Ishikawa (cell line): ENCODE results near the gene CETP.

ENCODE experiments used
- CEBPB ChIP-seq: IDR thresholded peaks from 2 replicates; pipeline ENCODE4 v1.6.1; 2012
- CREB1 ChIP-seq: IDR thresholded peaks from 2 replicates; pipeline ENCODE4 v1.6.1; 2012; ENCODE audit warnings: low read depth
- EGR1 ChIP-seq: IDR thresholded peaks from 2 replicates; pipeline ENCODE4 v1.6.1; 2012
- EP300 ChIP-seq: IDR thresholded peaks from 2 replicates; pipeline ENCODE4 v1.6.1; 2012; ENCODE audit warnings: borderline replicate concordance
- FOXM1 ChIP-seq: IDR thresholded peaks from 2 replicates; pipeline ENCODE4 v1.6.1; 2012; ENCODE audit warnings: low read depth, borderline replicate concordance
- NFIC ChIP-seq: IDR thresholded peaks from 2 replicates; pipeline ENCODE4 v1.6.1; 2012
- RAD21 ChIP-seq: IDR thresholded peaks from 2 replicates; pipeline ENCODE4 v1.6.1; 2012; ENCODE audit warnings: low read depth
- REST ChIP-seq: IDR thresholded peaks from 2 replicates; pipeline ENCODE4 v1.6.1; 2012; ENCODE audit warnings: low read depth, mild to moderate bottlenecking
- TAF1 ChIP-seq: IDR thresholded peaks from 2 replicates; pipeline ENCODE4 v1.6.1; 2012; ENCODE audit warnings: low read depth, mild to moderate bottlenecking
- TCF12 ChIP-seq: IDR thresholded peaks from 2 replicates; pipeline ENCODE4 v1.6.1; 2012; ENCODE audit warnings: low read depth
- TEAD4 ChIP-seq: IDR thresholded peaks from 2 replicates; pipeline ENCODE4 v1.6.1; 2012
- YY1 ChIP-seq: IDR thresholded peaks from 2 replicates; pipeline ENCODE4 v1.6.1; 2012; ENCODE audit warnings: low read depth
- ZBTB7A ChIP-seq: IDR thresholded peaks from 2 replicates; pipeline ENCODE4 v1.6.1; 2012; ENCODE audit warnings: low read depth
- TF ChIP-seq, protein P1 (sequence below): IDR thresholded peaks from 2 replicates; pipeline ENCODE4 v1.6.1; 2012
- TF ChIP-seq, protein P2 (sequence below): IDR thresholded peaks from 2 replicates; pipeline ENCODE4 v1.6.1; 2012

The CETP gene

DNA sequence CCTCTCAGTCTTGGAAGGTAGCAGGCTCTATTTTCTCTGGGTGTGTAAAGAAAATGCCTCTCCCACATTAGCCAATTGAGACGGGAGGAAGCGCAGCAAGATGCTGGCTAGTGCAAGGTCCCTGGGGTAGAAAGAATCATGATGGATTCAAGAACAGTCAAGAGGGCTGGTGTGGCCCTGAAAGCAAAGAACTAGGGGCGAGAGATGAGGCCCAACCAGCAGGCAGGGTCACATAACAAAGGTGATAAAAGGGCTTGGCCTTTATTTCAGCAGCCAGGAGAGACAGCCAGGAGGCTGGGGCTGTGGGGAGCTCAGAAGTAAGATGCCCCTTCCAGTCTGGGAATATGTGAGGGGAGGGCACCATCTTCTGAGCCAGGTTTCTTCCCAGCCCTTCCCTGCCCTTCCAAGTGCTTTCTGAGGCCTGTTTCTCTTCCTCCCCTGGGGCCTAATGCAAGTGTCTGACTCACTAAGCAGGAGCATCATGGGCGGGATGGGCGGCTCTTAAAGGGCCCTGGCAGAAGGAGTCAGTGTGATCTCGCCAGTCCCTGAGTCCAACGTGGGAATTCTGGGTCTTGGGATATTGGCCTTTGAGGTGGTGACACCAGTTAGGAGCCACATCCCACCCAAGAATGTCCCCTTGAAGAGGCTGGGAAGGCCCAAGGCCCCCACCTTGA is 23.7 kb downstream of the CETP start:
- TF ChIP-seq CREB1 (no peak), TEAD4 (no peak), YY1 (no peak), ZBTB7A (no peak), EP300 (no peak), FOXM1 (no peak), RAD21 (no peak), CEBPB (no peak), NFIC (no peak), REST (no peak), EGR1 (no peak)
- TF ChIP-seq, protein P1, sequence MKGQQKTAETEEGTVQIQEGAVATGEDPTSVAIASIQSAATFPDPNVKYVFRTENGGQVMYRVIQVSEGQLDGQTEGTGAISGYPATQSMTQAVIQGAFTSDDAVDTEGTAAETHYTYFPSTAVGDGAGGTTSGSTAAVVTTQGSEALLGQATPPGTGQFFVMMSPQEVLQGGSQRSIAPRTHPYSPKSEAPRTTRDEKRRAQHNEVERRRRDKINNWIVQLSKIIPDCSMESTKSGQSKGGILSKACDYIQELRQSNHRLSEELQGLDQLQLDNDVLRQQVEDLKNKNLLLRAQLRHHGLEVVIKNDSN = no peak
- TF ChIP-seq, protein P2, sequence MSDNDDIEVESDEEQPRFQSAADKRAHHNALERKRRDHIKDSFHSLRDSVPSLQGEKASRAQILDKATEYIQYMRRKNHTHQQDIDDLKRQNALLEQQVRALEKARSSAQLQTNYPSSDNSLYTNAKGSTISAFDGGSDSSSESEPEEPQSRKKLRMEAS = no peak

- TF ChIP-seq, protein P1 = no peak
- TF ChIP-seq NFIC (no peak), EGR1 (no peak), ZBTB7A (no peak), FOXM1 (no peak), CREB1 (no peak)
- TF ChIP-seq, protein P2 = no peak
Observed at GRCh38 chr16:56985962-56986360, 24.2 kb downstream of the CETP start.

DNA sequence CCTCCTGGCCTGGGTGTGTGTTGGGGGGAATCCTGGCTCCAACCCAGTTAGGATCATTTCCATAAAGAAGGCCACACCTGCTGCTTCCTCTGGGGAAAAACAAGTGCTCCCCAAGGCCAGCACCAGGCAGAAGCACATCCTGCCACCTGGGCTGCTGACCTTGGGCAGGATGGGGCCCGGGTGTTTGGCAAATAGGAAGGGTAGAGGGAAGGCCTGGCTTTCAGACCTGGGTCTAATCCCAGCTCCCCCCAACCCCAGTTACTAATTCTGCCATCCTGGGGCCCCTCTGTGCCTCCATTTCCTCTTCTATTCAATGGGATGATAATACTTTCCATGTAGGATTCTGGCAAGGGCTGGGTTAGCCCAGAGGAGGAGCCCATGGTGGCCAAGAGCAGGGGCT is 24.6 kb downstream of the CETP start:
- TF ChIP-seq NFIC = no peak
- no peak for TF ChIP-seq EP300
- no peak for TF ChIP-seq TEAD4
- TF ChIP-seq TCF12 = no peak
- no peak for TF ChIP-seq CREB1
- no peak for TF ChIP-seq CEBPB
- no peak for TF ChIP-seq REST
- TF ChIP-seq ZBTB7A = no peak
- no peak for TF ChIP-seq RAD21
- TF ChIP-seq, protein P2 = no peak
- TF ChIP-seq, protein P1 = no peak
- no peak for TF ChIP-seq YY1
- no peak for TF ChIP-seq TAF1
- TF ChIP-seq EGR1 = no peak
- no peak for TF ChIP-seq FOXM1

DNA sequence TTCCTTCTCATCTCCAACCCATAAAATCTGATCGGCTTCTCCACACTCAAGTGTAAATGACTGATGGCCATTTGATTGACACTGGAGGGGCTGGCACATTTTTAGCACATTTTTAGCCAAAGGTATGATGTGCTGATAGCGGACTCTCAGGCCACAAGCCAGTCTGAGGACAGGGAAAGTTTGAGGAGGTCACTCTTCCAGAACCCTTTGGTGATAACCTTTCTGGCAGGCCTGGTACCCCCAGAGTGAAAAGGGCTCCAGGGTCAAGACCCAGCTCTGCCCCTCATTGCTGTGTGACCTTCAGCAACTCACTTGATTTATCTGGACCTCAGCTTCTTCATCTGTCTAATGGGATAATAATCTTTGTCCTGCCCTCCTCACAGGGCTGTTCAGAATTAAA is 25.9 kb downstream of the CETP start:
- TF ChIP-seq YY1 (no peak), TAF1 (no peak), CEBPB (no peak), EP300 (no peak), TEAD4 (no peak), ZBTB7A (no peak)
- TF ChIP-seq, protein P2 = no peak
- TF ChIP-seq, protein P1 = no peak
